Upper lobe of right lung (tissue), 1 donor: ENCODE results near the gene TMEM192. TPM values are rescaled to one million over a fixed set of nuclear protein-coding genes. Genes with fewer than 3 reads are reported as not detected.
"Not testable (repeated sequence)": the region's sequence is repeated elsewhere in the genome, so short reads cannot be mapped to it uniquely, and the experiment has no call there.

Experiments used
- ATAC-seq: fragments of 200-7000 bp; cut with Tn5 transposase; one replicate; pipeline ENCODE4 v1.9.1; 2020; ENCODE audit warnings: mild to moderate bottlenecking, moderate library complexity
- DNase-seq: peaks from one replicate; pipeline ENCODE4 v3.0.0-alpha.2; 2020
- H3K27ac ChIP-seq: fragments of 200-600 bp; one replicate; pipeline ENCODE4 v1.8.0; 2022
- H3K27me3 ChIP-seq: fragments of 200-600 bp; one replicate; pipeline ENCODE4 v1.8.0; 2022; ENCODE audit warnings: mild to moderate bottlenecking
- H3K36me3 ChIP-seq: fragments of 200-600 bp; one replicate; pipeline ENCODE4 v1.8.0; 2022
- H3K4me1 ChIP-seq: fragments of 200-600 bp; one replicate; pipeline ENCODE4 v1.8.0; 2022
- H3K4me3 ChIP-seq: fragments of 200-600 bp; one replicate; pipeline ENCODE4 v1.8.0; 2022; ENCODE audit warnings: mild to moderate bottlenecking
- H3K9me3 ChIP-seq: fragments of 200-600 bp; one replicate; pipeline ENCODE4 v1.8.0; 2022
- intact Hi-C: fragments of 100-400 bp; cut with DNase I; formaldehyde crosslinking; loops from one replicate; pipeline ENCODE4 v1.11.0; 2022
- total RNA-seq: library from RNA; stranded (reverse); fragmentation: NEBNext Ultra II Directional; extraction: Animal tissue kit (Norgen Biotek cat#: 25700); gene quantifications from one replicate; pipeline ENCODE4 v1.2.1, GENCODE V29; 2021
- TF ChIP-seq, protein P1 (sequence below): fragments of 200-600 bp; IDR thresholded peaks from one replicate; pipeline ENCODE4 v1.8.0; 2022; ENCODE audit warnings: antibody characterized with exemption
- donor health status: DM: no; HTN: yes; CAD: no; lungs with severe emphysema.

TMEM192 gene
- total RNA-seq, 1 donor from 2014 or later: 26.5 TPM

DNA sequence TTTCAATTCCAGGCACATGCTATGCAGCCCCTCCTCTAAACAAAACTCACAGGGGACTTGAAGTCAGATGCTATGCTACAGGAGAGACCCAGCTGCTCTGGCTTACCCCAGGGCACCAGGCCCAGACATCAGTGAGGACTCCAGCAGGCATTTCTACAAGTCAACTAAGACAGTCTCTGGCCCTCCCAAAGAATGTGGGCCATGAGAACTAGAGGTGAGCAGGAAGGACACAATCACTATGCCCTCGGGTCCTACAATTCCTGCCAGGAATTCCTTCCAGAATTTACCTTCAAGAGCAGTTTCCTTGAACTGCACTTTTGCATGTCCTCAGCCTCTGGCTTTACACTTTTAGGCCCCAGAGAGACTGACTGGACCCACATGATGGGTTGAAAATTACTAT, 17.4 kb downstream of the TMEM192 start:
- DNase-seq (no peak), ATAC-seq (no peak)
- no peaks in the 10 kb centered on the region for H3K4me1 ChIP-seq
- no peaks in the 10 kb centered on the region for H3K27me3 ChIP-seq
- intact Hi-C loops: no loop called here
- H3K4me3 ChIP-seq: no peak overlapping the region
- peaks cover 73% of the 10 kb centered on the region for H3K36me3 ChIP-seq
- H3K9me3 ChIP-seq: no peaks in the 10 kb centered on the region
- no peak overlapping the region for H3K27ac ChIP-seq
- TF ChIP-seq, protein P1, sequence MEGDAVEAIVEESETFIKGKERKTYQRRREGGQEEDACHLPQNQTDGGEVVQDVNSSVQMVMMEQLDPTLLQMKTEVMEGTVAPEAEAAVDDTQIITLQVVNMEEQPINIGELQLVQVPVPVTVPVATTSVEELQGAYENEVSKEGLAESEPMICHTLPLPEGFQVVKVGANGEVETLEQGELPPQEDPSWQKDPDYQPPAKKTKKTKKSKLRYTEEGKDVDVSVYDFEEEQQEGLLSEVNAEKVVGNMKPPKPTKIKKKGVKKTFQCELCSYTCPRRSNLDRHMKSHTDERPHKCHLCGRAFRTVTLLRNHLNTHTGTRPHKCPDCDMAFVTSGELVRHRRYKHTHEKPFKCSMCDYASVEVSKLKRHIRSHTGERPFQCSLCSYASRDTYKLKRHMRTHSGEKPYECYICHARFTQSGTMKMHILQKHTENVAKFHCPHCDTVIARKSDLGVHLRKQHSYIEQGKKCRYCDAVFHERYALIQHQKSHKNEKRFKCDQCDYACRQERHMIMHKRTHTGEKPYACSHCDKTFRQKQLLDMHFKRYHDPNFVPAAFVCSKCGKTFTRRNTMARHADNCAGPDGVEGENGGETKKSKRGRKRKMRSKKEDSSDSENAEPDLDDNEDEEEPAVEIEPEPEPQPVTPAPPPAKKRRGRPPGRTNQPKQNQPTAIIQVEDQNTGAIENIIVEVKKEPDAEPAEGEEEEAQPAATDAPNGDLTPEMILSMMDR: no peak

DNA sequence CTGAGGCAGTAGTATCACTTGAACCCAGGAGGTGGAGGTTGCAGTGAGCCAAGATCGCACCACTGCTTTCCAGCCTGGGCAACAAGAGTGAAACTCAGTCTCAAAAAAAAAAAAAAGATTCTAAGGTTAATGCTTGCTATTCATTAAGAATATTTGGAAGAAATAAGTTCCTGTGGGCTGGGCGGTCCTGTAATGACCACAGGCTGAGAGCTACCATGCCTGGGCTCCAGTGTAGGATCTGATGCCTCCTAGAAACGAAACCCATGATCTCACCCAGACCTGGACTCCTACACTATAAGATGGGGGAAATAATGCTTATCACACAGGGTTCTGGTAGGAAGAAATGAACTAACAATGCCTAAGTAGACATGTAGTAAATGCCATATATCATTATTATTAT, 17.8 kb downstream of the TMEM192 start:
- H3K4me3 ChIP-seq: no peak overlapping the region
- no peaks in the 10 kb centered on the region for H3K9me3 ChIP-seq
- TF ChIP-seq, protein P1: no peak
- intact Hi-C loops: no loop called here
- DNase-seq (no peak), ATAC-seq (no peak)
- H3K4me1 ChIP-seq: no peaks in the 10 kb centered on the region
- no peaks in the 10 kb centered on the region for H3K27me3 ChIP-seq
- H3K27ac ChIP-seq: no peak overlapping the region
- peaks cover 71% of the 10 kb centered on the region for H3K36me3 ChIP-seq

DNA sequence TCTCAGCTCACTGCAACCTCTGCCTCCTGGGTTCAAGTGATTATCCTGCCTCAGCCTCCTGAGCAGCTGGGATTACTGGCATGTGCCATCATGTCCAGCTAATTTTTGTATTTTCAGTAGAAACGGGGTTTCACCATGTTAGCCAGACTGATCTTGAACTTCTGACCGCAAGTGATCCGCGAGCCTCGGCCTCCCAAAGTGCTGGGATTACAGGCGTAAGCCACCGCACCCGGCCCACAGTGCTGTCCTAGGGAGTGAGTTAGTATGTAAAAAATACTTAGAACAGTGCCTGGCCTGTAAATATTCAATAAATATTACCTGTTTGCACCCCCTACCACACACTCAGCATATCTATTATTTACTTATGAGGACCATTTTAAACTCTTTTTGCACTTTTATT, 20.5 kb downstream of the TMEM192 start:
- H3K36me3 ChIP-seq: peaks cover 73% of the 10 kb centered on the region
- DNase-seq, H3K27ac ChIP-seq, H3K4me1 ChIP-seq, H3K9me3 ChIP-seq, intact Hi-C loops, H3K4me3 ChIP-seq, H3K27me3 ChIP-seq, ATAC-seq: not testable (repeated sequence)

DNA sequence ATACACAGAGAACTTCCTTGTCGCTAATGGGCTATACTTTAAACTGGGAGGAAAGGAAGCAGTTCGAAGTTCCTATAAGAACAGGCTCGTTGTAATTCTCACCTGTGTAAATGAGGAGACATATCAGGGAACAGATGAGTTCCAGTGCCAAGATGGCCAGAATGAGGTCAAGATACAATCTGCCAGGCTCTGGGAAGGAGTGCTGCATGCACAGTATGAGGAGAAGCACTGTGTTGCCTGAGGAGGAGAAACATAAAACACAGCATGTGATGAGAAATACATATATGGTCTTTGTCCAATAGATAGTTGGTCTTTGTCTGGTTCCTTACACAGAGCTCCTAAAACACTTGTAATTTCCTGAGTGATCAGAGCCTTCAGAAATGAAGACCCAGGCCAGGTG, 24.3 kb downstream of the TMEM192 start:
- DNase-seq (no peak), ATAC-seq (no peak)
- Histone ChIP-seq H3K4me1 (no peaks in the 10 kb centered on the region), H3K27me3 (no peaks in the 10 kb centered on the region), H3K9me3 (no peaks in the 10 kb centered on the region), H3K36me3 (peaks cover 76% of the 10 kb centered on the region), H3K27ac (no peak overlapping the region), H3K4me3 (no peak overlapping the region)
- TF ChIP-seq, protein P1: no peak
- intact Hi-C loops: no loop called here

DNA sequence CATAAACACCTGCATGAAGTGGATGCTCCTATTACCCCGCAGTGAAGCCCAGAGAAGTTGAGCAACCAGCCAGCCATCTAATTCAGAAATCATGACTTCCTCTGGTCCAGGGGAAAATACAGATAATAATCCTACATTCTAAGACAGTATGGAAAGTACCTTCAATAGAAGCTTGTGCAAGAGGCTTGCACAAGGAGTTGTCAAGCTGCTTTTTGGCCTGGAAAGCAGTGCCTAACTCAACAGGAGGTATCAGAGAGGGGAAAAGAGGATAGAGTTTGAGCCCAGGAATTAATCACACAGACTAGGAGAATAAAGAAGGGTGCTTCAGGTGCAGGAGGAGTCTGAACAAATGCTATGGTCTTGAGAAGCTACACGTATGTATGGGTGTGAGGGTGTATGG, 26.7 kb downstream of the TMEM192 start:
- Histone ChIP-seq H3K4me1 (no peaks in the 10 kb centered on the region), H3K36me3 (peaks cover 58% of the 10 kb centered on the region), H3K9me3 (no peaks in the 10 kb centered on the region), H3K4me3 (no peak overlapping the region), H3K27me3 (no peaks in the 10 kb centered on the region), H3K27ac (no peak overlapping the region)
- DNase-seq (no peak), ATAC-seq (no peak)
- TF ChIP-seq, protein P1: no peak
- intact Hi-C loops: no loop called here

DNA sequence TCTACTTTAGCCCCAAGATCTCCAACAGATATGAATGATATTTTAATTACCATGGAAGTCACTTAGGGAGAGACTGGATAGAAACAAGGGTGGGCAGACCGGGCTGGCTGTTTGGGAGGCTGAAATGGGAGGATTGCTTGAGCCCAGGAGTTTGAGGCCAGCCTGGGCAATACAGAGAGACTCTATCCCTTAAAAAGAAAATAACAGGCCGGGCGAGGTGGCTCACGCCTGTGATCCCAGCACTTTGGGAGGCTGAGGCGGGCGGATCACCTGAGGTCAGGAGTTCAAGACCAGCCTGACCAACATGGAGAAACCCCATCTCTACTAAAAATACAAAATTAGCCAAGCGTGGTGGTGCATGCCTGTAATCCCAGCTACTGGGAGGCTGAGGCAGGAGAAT, 27.9 kb downstream of the TMEM192 start:
- H3K27me3 ChIP-seq, H3K27ac ChIP-seq, DNase-seq, intact Hi-C loops, H3K4me1 ChIP-seq, H3K9me3 ChIP-seq, H3K4me3 ChIP-seq, ATAC-seq: not testable (repeated sequence)
- H3K36me3 ChIP-seq: peaks cover 65% of the 10 kb centered on the region

DNA sequence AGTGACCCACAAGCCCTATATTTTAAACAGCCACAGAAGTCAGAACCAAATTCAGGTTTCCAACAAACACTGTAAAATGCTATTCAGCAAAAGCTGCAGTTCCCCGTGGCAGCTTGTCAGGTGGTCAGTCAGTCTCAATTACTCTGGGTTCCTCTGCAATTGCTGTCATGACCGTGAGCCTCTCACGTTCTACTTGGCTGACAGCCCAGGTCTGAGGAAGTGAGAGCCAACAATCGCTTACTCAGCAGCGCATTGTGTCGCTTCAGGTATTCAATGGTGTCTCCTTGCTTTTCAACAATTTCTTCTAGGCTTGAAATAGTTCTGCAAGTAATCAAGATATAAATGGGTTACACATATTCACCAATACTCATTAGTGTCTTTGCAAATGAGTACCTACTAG, 33.2 kb downstream of the TMEM192 start:
- H3K36me3 ChIP-seq: peaks cover 42% of the 10 kb centered on the region
- intact Hi-C loops: no loop called here
- H3K4me3 ChIP-seq: no peak overlapping the region
- no peak for ATAC-seq
- no peaks in the 10 kb centered on the region for H3K4me1 ChIP-seq
- no peaks in the 10 kb centered on the region for H3K9me3 ChIP-seq
- H3K27me3 ChIP-seq: no peaks in the 10 kb centered on the region
- TF ChIP-seq, protein P1: no peak
- no peak for DNase-seq
- no peak overlapping the region for H3K27ac ChIP-seq
